Epidermal melanocyte (primary cell): ENCODE results near the gene MYCN.
"Not testable (repeated sequence)": the region's sequence is repeated elsewhere in the genome, so short reads cannot be mapped to it uniquely, and the experiment has no call there.

Experiments
- DNase-seq: peaks from one replicate; pipeline ENCODE4 v3.0.0; 2011; ENCODE audit warnings: low spot score; ENCODE audit not compliant: insufficient read length

Gene MYCN

DNA sequence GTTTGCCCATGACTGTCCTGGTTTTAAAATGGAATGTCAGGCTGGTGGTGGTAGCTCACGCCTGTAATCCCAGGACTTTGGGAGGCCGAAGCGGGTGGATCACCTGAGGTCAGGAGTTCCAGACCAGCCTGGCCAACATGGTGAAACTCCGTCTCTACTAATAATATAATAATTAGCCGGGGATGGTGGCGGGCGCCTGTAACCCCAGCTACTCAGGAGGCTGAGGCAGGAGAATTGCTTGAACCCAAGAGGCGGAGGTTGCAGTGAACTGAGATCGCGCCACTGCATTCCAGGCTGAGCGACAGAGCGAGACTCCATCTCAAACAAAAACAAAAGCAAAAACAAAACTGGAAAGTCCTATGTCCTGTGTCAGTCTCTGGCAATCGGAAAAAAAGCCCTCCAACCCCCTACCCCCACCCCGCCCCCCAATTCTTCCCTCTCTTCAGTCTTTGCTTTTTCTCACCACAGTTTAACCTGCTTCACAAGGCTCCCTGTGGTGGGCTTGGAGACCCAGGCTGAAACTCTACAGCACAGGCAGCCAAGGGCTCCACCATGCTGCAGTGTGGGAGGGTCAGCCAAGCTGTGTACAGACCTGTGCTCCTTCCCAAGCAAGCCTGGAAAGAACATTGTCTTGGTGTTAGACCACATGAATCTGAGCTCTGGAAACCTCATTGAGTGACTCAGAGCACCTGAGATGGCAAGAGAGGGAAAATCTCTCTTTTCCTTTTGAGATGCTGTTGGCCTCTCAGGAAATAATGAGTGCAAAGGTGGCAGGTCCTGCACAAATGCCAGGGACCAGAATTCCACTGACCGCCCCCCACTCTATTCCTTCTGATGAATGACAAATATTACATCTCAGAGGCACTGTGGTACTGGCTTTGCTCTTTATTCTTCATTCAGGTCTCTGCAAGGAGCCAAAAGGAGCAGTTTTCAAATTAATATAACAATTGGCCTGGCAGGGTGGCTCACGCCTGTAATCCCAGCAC lies 16.7 kb downstream of the MYCN start:
- DNase-seq = no peak

DNA sequence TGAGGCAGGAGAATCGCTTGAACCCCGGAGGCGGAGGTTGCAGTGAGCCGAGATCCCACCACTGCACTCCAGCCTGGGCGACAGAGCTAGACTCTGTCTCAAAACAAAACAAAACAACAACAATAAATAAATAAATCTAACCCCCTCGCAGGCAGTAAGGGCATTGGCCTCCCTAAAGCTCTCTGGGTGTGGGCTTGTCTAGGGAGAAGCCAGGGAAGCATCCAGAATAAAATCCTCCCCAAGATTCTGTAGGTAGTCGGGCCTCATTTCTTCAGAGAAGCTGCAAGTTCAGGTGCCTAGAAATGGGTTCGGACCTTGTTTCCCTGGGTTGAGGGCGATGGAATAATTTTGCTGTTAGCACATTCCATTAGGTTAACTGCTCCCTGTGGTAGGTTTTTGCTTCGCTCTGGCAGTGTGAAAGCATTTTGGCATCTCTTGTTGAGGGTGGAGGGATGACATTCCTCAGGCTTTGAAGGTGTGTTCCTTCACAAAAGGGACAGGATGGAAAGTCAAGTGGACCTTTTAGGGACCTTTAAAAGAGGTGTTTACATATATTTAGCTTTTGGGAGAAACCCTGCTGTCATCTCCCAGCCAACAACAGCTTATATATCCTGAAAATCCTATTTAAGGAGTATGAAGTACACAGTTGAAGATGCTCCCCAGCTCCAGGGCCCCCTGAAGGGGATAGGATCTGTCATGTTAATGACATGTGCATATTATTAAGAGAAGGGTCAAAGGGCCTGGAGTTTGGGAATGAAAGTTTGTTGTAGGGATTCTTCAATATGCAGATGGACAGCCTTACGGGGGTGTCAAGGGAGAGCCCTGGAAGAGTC lies 17.7 kb downstream of the MYCN start:
- no peak for DNase-seq

DNA sequence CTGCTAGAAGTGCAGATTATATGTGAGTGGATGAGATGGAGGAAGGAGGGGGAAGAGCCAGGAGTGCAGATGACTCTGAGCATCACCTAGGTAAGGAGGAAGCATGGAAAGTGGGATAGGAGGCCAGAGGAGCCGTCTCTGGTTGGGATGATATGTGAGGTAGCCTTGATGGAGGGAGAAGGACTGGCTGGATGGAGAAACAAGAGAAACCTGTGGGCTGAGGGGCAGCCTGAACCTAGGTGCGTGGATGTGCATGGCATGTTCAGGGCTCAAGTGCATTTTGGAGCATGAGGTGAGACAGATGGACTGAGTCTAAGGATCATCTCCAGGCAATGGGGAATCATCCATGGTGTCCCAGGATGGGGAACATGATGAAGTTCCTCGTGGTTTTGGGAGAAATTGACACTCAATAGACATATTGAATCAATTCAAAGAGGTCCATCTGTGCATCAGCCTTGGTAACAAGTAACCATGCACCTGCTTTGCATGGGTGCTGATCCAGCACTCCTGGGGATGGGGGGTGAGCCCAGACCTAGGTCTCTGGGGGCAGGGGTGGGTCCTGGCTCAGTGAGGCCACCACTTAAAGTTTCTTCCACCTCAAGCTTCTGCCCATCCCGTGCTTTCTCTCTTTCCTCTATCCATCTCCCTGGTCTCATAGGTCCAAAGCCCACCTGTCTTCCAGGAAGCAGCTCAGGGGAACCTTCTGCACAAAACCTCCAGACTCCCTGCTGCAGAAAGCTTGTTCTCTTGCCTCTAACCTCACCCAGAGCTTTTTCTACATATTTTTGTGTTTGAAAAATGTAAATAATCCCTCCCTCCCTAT lies 19.2 kb downstream of the MYCN start:
- DNase-seq = no peak

DNA sequence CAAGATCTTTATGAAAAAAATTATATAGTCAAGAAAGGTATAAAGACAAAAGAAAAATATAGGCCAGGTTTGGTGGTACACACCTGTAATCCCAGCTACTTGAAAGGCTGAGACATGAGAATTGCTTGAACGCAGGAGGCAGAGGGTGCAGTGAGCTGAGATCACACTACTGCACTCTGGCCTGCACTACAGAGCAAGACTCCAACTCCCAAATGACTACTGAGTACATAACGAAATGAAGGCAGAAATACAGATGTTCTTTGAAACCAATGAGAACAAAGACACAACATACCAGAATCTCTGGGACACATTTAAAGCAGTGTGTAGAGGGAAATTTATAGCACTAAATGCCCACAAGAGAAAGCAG lies 19.8 kb downstream of the MYCN start:
- DNase-seq = not testable (repeated sequence)

DNA sequence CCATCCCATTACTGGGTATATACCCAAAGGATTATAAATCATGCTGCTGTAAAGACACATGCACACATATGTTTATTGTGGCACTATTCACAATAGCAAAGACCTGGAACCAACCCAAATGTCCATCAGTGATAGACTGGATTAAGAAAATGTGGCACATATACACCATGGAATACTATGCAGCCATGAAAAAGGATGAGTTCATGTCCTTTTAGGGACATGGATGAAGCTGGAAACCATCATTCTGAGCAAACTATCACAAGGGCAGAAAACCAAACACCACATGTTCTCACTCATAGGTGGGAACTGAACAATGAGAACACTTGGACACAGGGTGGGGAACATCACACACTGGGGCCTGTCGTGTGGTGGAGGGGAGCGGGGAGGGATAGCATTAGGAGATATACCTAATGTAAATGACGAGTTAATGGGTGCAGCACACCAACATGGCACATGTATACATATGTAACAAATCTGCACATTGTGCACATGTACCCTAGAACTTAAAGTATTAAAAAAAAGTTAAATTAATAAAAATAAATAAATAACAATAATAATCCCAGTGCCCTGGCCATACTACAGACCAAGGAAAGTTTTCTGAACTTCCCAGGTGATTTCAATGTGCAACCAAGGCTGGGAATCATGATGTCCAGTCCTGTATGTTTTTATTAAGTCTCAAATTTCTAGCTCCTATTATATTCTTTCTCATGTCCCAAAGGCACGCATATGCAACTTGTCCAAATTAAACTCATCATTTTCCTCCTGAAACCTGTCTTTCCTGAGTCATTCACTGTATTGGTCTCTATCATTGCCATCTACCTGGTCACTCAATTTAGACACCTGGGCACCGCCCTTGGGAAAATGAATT lies 23.0 kb downstream of the MYCN start:
- not testable (repeated sequence) for DNase-seq

DNA sequence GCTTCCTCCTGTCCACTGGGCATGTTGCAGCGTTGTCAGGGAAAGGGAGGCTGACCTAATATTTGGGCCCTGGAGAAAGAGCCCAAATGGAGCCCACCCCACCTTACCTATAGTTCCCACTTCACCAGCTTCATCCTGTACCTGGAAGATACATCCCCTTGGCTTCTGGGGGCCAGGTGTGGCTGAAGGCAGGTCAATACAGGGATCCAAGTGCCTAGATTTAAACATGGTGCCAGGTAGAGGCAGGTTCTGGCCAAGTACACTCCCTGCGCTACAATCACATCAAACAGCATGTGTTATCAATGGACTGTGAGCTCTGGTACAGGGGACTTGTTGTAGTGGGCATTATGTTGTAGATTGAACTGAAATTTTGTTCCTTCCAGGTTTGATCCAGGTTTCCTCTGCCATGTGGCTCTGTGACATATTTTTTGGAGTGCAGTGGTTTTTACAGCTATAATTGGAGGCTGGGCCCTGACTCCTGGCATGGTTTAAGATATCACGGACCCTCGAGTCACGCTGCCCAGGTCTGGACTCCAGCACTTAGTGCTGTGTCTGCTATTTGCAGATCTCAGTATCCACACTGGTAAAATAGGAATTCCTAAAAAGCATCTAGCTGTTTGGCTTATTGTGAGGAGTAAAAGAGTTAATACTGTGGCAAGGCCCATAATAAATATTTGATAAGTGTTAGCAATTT lies 23.8 kb downstream of the MYCN start:
- DNase-seq = no peak

DNA sequence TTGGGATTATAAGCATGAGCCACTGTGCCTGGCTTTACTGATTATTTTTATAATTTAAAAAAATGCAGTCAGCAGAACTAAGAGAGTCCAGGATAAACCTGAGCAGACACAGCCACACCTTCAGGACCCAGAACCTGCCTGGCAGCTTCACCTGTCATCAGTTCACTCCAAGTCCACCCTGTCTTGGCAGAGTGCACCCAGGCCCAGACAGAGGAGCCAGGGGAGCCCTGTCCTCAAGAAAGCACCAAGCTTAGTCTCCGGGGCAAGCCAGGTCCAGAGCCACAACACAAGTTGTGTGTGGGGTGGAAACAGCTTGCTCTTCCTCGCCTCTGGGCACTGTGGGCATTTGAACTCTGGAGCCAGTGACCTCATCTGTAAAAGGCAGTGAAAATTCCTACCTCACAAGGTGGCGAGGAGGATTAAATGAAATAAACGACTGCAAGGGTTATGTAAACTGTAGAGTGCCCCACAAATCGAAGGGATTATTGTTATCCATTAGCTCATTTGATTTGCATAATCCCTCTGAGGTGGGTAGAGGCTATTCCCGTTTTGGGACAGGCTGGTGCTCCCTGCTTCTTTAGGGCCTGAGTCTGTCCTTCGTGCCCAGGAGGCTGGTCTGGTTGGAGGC lies 24.7 kb downstream of the MYCN start:
- no peak for DNase-seq

DNA sequence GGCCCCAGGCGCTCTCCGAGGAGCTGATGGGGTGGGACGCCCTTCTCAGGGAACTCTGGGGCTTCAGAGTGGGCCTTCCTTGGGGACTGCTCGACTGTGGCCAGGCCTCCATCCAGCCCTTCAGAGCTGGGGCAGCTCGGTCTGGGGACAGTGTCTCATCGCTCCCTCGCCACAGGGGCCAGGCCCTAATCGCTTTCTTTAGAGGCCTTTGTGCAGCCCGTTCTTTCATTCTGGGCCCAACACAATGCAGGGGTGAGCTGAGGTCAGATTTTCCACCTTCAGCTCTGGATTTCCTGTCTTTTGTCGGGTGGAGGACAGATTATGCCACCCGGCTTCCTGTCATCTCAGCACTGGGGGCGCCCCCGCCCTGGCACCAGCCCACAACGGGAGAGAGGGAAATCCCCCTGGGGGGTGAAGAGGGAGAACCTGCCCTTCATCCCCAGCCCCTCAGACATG lies 25.2 kb downstream of the MYCN start:
- DNase-seq = no peak

DNA sequence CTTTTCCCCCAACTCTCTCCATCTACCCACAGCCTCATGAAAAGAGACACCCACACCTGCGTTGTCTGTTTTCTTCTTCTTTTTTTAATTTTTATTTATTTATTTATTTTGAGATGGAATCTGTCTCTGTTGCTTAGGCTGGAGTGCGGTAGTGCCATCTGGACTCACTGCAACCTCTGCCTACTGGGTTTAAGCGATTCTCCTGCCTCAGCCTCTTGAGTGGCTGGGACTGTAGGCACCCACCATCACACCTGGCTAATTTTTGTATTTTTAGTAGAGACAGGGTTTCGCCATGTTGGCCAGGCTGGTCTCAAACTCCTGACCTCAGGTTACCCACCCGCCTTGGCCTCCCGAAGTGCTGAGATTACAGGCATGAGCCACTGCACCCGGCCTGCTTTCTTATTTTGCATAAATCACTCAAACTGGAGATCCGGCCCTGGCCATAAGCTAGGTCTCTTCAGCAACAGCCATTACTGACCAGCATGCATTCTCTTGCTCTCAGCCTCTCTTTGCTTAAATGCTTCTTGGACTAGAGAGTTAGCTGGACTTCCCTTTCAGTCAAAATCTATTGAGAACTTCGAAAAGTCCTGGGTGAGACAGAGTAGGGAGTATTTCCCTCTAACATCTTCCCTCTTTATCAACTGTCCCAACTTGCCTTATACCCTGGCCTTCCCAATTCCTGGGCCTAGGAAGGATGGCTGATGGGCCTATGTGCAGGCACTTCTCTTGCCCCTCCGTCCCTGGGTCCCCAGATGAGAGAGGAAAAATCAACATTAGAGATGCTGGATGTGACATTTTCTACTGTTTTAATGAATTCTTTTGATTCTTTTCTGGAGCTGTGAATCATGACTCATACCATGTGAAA lies 27.3 kb downstream of the MYCN start:
- no peak for DNase-seq

DNA sequence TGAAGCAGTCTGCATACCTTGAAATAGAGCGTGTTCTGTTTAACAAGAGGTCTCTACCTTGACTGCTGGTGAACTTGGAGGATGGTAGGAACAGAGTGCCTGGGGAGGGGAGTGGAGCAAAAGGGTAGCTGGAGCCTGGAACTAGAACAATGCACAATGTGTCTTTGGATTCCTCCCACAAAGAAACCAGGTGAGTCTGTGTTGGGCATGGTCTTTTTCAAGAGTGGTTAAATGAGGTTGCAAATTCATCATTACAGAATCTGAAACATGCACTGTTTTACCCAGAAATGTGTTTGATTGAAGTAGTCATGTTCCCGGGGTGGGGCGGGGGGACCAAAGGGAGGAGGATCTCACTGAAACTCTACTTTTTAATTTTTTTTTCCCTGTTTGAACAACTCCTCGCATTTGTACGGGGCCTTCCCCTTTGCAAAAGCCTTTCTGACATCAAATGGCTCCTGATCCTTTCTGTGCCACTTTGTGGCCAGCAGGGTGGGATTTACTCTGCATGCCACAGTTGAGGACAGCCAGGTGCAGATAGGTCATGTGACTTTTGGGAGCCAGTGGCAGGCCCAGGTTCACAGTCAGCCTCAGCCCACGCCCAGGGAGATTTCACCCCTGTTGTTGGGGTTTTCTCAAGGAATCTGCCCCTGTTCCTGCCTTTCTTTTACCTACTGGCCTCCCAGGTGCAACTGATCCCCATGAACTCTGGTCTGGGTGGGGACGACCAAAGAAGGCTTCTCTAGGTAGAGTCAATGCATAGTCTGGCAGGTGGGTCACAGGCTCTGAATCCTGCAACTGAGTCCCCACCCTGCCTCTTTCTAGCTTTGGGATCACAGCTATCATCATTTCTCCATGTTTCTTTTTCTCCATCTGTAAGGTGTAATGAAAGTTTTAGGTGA lies 28.2 kb downstream of the MYCN start:
- DNase-seq = no peak

DNA sequence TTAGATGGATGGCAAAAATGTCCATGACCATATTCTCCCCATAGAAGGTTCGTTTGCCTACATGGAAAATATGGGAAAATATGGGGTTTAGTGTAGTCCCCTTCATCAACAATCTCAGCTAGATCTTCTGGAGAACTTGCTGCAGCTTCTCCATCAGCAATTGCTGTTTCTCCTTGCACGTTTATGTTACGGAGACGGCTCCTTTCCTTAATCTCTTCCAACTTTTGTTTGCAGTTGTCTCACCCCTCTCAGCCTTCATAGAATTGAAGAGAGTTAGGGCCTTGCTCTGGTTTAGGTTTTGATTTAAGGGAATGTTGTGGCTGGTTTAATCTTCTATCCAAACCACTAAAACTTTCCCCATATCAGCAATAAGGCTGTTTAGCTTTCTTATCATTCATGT lies 28.9 kb downstream of the MYCN start:
- DNase-seq = no peak

DNA sequence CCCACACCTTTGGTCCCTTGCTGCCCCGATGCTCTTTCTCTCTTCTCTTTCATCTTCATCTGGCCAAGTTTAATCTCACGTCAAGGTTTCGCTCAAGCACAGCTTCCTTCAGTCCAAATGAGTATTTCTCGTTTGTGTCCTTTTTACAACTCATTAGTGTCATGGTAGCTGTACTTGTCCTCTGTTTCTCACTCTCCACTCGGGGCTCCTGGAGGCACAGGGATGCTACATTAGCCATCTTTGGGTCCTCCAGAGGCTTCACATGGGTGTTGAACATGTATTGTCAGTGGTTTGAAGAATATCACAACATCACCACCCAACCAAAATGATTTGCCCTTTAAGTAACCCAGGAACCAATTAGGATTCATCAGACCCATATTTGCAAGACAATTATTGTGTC lies 30.4 kb downstream of the MYCN start:
- DNase-seq = no peak

DNA sequence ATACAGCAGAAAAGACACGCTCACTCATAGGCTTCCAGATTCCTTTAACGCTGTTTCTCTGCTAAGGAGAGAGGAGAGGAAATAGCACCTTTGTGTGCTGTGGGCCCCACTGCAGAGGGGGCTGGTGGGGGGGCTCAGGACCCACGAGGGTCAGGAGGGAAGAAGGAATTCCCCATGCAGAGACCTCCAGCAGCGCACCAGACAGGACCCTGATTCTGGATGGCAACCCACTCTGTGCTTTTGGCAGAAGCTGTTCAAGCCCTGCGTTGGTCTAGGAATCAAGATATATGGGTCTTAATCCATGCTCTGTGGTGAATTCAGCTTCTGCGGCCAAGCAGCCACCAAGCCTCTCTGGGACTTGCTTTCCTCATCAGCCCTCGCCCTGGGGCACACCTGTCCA lies 31.0 kb downstream of the MYCN start:
- no peak for DNase-seq

DNA sequence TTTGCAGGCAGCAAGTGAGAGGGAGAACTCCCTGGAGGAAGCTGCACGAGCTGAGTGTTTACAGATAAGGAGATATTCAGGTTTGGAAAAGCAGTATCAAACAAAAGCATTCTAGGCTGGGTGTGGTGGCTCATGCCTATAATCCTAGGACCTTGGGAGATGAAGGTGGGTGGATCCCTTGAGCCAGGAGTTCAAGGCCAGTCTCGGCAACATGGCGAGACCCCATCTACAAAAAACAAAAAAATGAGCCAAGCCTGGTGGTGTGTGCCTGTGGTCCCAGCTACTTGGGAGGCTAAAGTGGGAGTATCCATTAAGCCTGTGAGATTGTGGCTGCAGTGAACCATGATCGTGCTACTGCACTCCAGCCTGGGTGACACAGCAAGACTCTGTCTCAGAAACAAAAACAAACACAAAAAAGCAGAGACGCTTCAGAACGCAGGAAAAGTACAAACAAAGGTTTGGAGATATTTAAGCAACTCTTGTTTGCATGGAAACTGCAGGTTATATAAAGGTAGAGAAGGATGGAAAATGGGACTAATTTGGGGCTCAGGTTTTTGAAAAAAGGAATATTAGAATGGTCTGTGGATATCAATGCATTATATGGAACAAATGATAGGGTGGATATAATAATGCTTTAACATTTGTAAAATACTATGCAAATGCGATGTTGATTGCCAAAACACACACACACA lies 31.6 kb downstream of the MYCN start:
- no peak for DNase-seq

DNA sequence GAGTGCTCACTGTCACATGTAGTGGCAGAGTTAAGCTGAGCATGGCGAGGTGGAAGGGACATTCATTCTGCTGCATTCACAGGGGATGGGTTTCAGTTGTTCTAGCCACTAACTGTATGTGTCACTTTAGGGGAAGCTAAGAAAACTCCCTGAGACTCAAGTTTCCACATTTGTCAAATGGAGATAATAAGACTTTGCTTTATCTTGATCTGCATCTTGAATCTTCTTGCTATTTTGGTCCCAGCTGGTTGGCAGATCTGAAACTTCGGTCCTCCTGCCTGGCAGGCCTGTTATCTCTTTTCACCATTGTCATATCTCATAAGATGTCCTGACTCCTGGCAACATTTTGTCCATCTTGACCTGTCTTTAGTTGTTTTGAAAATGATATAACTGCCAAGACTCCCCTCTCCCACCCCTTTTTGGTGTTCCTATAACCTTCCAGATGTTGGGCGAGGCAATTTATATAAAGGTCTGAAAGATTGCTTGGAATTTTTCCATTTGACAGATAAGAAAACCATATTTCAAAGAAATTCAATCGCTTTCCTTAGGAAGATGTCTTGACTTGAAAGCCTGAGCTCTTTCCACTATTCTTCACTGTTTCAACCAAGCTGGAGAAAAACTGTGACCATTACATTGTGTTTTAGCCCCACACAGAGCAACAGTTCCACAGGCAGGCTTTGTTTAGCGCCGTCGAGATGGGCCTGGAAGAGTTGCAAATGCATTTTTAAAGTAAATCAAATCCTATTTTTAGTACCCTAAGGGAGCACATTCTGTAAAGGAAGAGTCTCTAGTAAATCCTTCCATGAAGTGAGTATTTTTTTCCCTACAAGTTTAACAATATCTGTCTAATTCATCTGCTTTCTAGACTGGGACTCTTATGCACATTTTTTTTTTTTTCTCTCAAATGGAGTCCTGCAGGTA lies 33.4 kb downstream of the MYCN start:
- DNase-seq = no peak
